ENCODE measurements around the gene CCDC102A.
"Not testable (repeated sequence)": the region's sequence is repeated elsewhere in the genome, so short reads cannot be mapped to it uniquely, and the experiment has no call there.

Gene CCDC102A

GRCh38 chr16:57504001-57504400 lies 32.4 kb downstream of the CCDC102A start:
- no peak for TF ChIP-seq MYC (IDR thresholded peaks at IDR 0.05; ENCODE audit: low read depth, low read length)
- no peak for DNase-seq (ENCODE audit: low read depth)

GRCh38 chr16:57503366-57503765 lies 33.0 kb downstream of the CCDC102A start:
- H3K4me3 ChIP-seq (ENCODE audit: low read depth, low read length) = no peak overlapping the region
- DNase-seq (ENCODE audit: low read depth) = no peak
- TF ChIP-seq MYC (IDR thresholded peaks at IDR 0.05; ENCODE audit: low read depth, low read length) = no peak
- no peak for TF ChIP-seq CTCF (IDR thresholded peaks at IDR 0.05; ENCODE audit: low read depth, low read length)
- TF ChIP-seq MAX (IDR thresholded peaks at IDR 0.05; ENCODE audit: low read depth, low read length) = no peak
- no peak for TF ChIP-seq POLR2A (IDR thresholded peaks at IDR 0.05; ENCODE audit: extremely low read depth, insufficient read length)

More at GRCh38 chr16:57504001-57504400, 32.4 kb downstream of the CCDC102A start:
- H3K4me3 ChIP-seq (ENCODE audit: low read depth, low read length) = no peak overlapping the region

- DNase-seq (ENCODE audit: low read depth) = no peak
- TF ChIP-seq CTCF (IDR thresholded peaks at IDR 0.05; ENCODE audit: low read depth, low read length) (no peak), POLR2A (IDR thresholded peaks at IDR 0.05; ENCODE audit: extremely low read depth, insufficient read length) (no peak)
Measured at GRCh38 chr16:57502048-57502775, 34.2 kb downstream of the CCDC102A start.

GRCh38 chr16:57501492-57501891 lies 34.9 kb downstream of the CCDC102A start:
- TF ChIP-seq MYC (IDR thresholded peaks at IDR 0.05; ENCODE audit: low read depth, low read length) (no peak), POLR2A (IDR thresholded peaks at IDR 0.05; ENCODE audit: extremely low read depth, insufficient read length) (no peak), MAX (IDR thresholded peaks at IDR 0.05; ENCODE audit: low read depth, low read length) (no peak), CTCF (IDR thresholded peaks at IDR 0.05; ENCODE audit: low read depth, low read length) (no peak)
- no peak overlapping the region for H3K4me3 ChIP-seq (ENCODE audit: low read depth, low read length)
- no peak for DNase-seq (ENCODE audit: low read depth)

More at GRCh38 chr16:57502048-57502775, 34.2 kb downstream of the CCDC102A start:
- H3K4me3 ChIP-seq (ENCODE audit: low read depth, low read length) = no peak overlapping the region

GRCh38 chr16:57500578-57501111 lies 35.7 kb downstream of the CCDC102A start:
- peak; percentile 27 for DNase-seq (ENCODE audit: low read depth)
- TF ChIP-seq CTCF (IDR thresholded peaks at IDR 0.05; ENCODE audit: low read depth, low read length) (no peak), MYC (IDR thresholded peaks at IDR 0.05; ENCODE audit: low read depth, low read length) (no peak), POLR2A (IDR thresholded peaks at IDR 0.05; ENCODE audit: extremely low read depth, insufficient read length) (no peak)
- H3K4me3 ChIP-seq (ENCODE audit: low read depth, low read length) = no peak overlapping the region

- not testable (repeated sequence) for DNase-seq (ENCODE audit: low read depth); H3K4me3 ChIP-seq (ENCODE audit: low read depth, low read length)
Measured at GRCh38 chr16:57499941-57500340, 36.4 kb downstream of the CCDC102A start.

- TF ChIP-seq POLR2A (IDR thresholded peaks at IDR 0.05; ENCODE audit: extremely low read depth, insufficient read length) (no peak), CTCF (IDR thresholded peaks at IDR 0.05; ENCODE audit: low read depth, low read length) (no peak), MAX (IDR thresholded peaks at IDR 0.05; ENCODE audit: low read depth, low read length) (no peak), MYC (IDR thresholded peaks at IDR 0.05; ENCODE audit: low read depth, low read length) (no peak)
- H3K4me3 ChIP-seq (ENCODE audit: low read depth, low read length) = no peak overlapping the region
- DNase-seq (ENCODE audit: low read depth) = no peak
Measured at GRCh38 chr16:57498031-57498430, 38.3 kb downstream of the CCDC102A start.
